Measurements from ENCODE around the gene GATC. TPM values are rescaled to one million over a fixed set of nuclear protein-coding genes. Genes with fewer than 3 reads are reported as not detected.

Gene GATC
- total and polyA plus RNA-seq, 10 of the 15 experiments (the other 5 are each of a cell fraction or from before 2014, with no cell fraction given), result 5.1 to 40.3 (median 22.9) TPM

- peak overlapping the region; percentile 67 for H3K9ac ChIP-seq (ENCODE audit: control insufficient read depth, insufficient read depth, low read length)
- H2AFZ ChIP-seq (ENCODE audit: control insufficient read depth, low read depth, low read length), result no peak overlapping the region; the same call in 1 of the 2 replicates
- ChIA-PET CTCF (interaction anchor here (0.6 to 2.3 kb wide), 14 partner anchors 9 to 662 kb away, joined by 3 to 35 read pairs (median 4); partner anchors contain the start of genes DYNLL1, POP5, SIRT4 and SRSF9), RAD21 (ENCODE audit: unreplicated experiment) (interaction anchor here (0.7 to 1.8 kb wide), 5 partner anchors 27 to 533 kb away, joined by 3 to 8 read pairs (median 4); partner anchors contain the start of gene POP5), SMC1A (ENCODE audit: uncharacterized antibody, unreplicated experiment) (interaction anchor here (0.8 to 1.9 kb wide), 8 partner anchors 9 to 211 kb away, joined by 3 to 6 read pairs (median 4); partner anchors contain the start of gene POP5), POLR2A (interaction anchor here (0.7 to 1.3 kb wide), 8 partner anchors 24 to 623 kb away, joined by 3 to 9 read pairs (median 4); partner anchors contain the start of gene DYNLL1)
- intact Hi-C loops (cut with micrococcal nuclease; ENCODE audit: unreplicated experiment) (loop anchor here (2.0 kb wide), 1 partner anchor 30 kb away; the partner anchor contains the start of gene SRSF9), in situ Hi-C loops (cut with MboI) (loop anchor here (10.0 kb wide), 1 partner anchor 114 kb away; the partner anchor contains the start of gene PLA2G1B)
- ATAC-seq (peak; percentile 11), DNase-seq (ENCODE audit: low read depth, low spot score) (no peak), FAIRE-seq (no peak)
- H4K20me1 ChIP-seq (ENCODE audit: control insufficient read depth, insufficient read depth), result no peaks in the 10 kb centered on the region
- no peaks in the 10 kb centered on the region; the same call in 1 of the 2 replicates for H3K4me1 ChIP-seq (ENCODE audit: control insufficient read depth, insufficient read depth, low read length)
- TF ChIP-seq NR2C2 (IDR thresholded peaks at IDR 0.05; ENCODE audit: borderline replicate concordance, control insufficient read depth, insufficient read length, low read depth) (no peak), NKRF (conservative IDR thresholded peaks at IDR 0.05) (0 out of 2 replicates have a peak, but pooled peaks have one; percentile 21)
- H3K36me3 ChIP-seq (ENCODE audit: control insufficient read depth in 2 of 2, insufficient read depth in 2 of 2, low read length in 1 of 2), result peaks cover 0 to 13% of the 10 kb centered on the region in 2 experiments; a peak in 2 of 4 replicates
- peak overlapping the region; percentile 70 for H3K4me2 ChIP-seq (ENCODE audit: control insufficient read depth, insufficient read depth)
- 20% methylated on average over 16 of the region's 17 CpGs for WGBS (ENCODE audit: insufficient coverage, insufficient replicate concordance, low lambda C conversion rate, missing lambda C conversion rate)
- H3K9me3 ChIP-seq (replicated peaks; ENCODE audit: control insufficient read depth, insufficient read depth, low read length), result no peaks in the 10 kb centered on the region
- peak overlapping the region; percentile 70 for H3K4me3 ChIP-seq
- TSS peak; percentile 82 for BruUV-seq (replicated peaks)
- no peaks in the 10 kb centered on the region for H3K27me3 ChIP-seq (replicated peaks in 1 of 2; ENCODE audit: control insufficient read depth in 2 of 2, insufficient read depth in 2 of 2, low read length in 1 of 2)
- H3K79me2 ChIP-seq (ENCODE audit: control insufficient read depth, insufficient read depth, low read length), result peaks cover 26% of the 10 kb centered on the region
- H3K27ac ChIP-seq (ENCODE audit: control insufficient read depth, insufficient read depth), result peak overlapping the region; percentile 3
Measured at GRCh38 chr12:120438495-120439198, 7.6 kb upstream of the GATC start.

Data from GM12878 (cell line).